Right lobe of liver (tissue), 4 donors: ENCODE data around the gene IL22.

Experiments
- POLR2A ChIP-seq: fragments of 450-650 bp; IDR thresholded peaks from one replicate; pipeline ENCODE4 v1.6.1; 2017; ENCODE audit warnings: antibody characterized with exemption, mild to moderate bottlenecking
- TF ChIP-seq, protein P1 (sequence below), 4 donors: fragments of 200-600 bp in 3 of 4; fragments of 450-650 bp in 1 of 4; IDR thresholded peaks; one replicate each; pipeline versions ENCODE4 v1.5.1 to v1.8.0; 2016 to 2022; ENCODE audit warnings: antibody characterized with exemption in 4 of 4, mild to moderate bottlenecking in 2 of 4
- donor health status: DM: no; HTN: no; CAD: no.
- donor health status: DM: no; HTN: no; CAD: no.
- donor health status: DM: no; HTN: yes; CAD: no.

GRCh38 chr12:68280240-68280639 is 26.8 kb upstream of the IL22 start:
- TF ChIP-seq, protein P1, sequence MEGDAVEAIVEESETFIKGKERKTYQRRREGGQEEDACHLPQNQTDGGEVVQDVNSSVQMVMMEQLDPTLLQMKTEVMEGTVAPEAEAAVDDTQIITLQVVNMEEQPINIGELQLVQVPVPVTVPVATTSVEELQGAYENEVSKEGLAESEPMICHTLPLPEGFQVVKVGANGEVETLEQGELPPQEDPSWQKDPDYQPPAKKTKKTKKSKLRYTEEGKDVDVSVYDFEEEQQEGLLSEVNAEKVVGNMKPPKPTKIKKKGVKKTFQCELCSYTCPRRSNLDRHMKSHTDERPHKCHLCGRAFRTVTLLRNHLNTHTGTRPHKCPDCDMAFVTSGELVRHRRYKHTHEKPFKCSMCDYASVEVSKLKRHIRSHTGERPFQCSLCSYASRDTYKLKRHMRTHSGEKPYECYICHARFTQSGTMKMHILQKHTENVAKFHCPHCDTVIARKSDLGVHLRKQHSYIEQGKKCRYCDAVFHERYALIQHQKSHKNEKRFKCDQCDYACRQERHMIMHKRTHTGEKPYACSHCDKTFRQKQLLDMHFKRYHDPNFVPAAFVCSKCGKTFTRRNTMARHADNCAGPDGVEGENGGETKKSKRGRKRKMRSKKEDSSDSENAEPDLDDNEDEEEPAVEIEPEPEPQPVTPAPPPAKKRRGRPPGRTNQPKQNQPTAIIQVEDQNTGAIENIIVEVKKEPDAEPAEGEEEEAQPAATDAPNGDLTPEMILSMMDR (IDR thresholded peaks at IDR 0.05) = no peak
- TF ChIP-seq POLR2A = no peak
